HCT116 (cell line): ENCODE measurements around the gene BIRC6. TPM values are rescaled to one million over a fixed set of nuclear protein-coding genes. Genes with fewer than 3 reads are reported as not detected.

Experiments used
- ATAC-seq: fragments of 200-7000 bp; cut with Tn5 transposase; 2 replicates; pipeline ENCODE4 v1.9.1; 2020; ENCODE audit warnings: mild to moderate bottlenecking, moderate library complexity
- BruUV-seq: library from RNA; stranded (reverse); fragments of 400-500 nt; replicated peaks from 2 replicates; lab custom pipeline; 2021; lab: Mats Ljungman, UMichigan
- CTCF ChIA-PET: fragments of 300-600 bp; sonication (Branson Sonifier 250); formaldehyde crosslinking; loops from one replicate; lab custom pipeline; 2021; ENCODE audit warnings: antibody characterized with exemption; lab: Charles Lee
- POLR2A ChIA-PET: fragments of 300-600, 350-600 bp; sonication (Branson Sonifier 250); formaldehyde crosslinking; loops from one replicate; lab custom pipeline; 2021; ENCODE audit warnings: antibody characterized with exemption; lab: Charles Lee
- RAD21 ChIA-PET, 2 experiments: fragments of 300-600 bp; sonication (Branson Sonifier 250); formaldehyde crosslinking; loops; one replicate each; lab custom pipeline; 2023; ENCODE audit warnings: low total read pairs in 2 of 2; ENCODE audit not compliant: uncharacterized antibody in 2 of 2, unreplicated experiment in 2 of 2, low non-redundant PET in 1 of 2; lab: Charles Lee
- DNase-seq: peaks from one replicate; pipeline ENCODE4 v3.0.0-alpha.2; 2010; ENCODE audit warnings: low read depth, low spot score
- H2AFZ ChIP-seq: fragments of 200-600 bp; shearing (Covaris generic), sonication (generic); 2 replicates; pipeline ENCODE4 v1.6.1; 2017; ENCODE audit warnings: low read depth, mixed run types, mixed read lengths, antibody characterized with exemption, low read length; ENCODE audit not compliant: poor library complexity, severe bottlenecking
- H3K27ac ChIP-seq: 2 replicates; pipeline ENCODE4 v1.5.1; 2012; ENCODE audit warnings: low read depth, low read length
- H3K27me3 ChIP-seq: fragments of 200-600 bp; sonication (generic); 2 replicates; pipeline ENCODE4 v1.6.1; 2016; ENCODE audit warnings: mixed run types, low read length, mixed read lengths; ENCODE audit not compliant: insufficient read depth
- H3K36me3 ChIP-seq, 2 experiments: fragments of 200-500 bp in 1 of 2; fragments of 200-600 bp in 1 of 2; sonication (Bioruptor generic) in 1 of 2; sonication (generic) in 1 of 2; 2 replicates each; pipeline versions ENCODE4 v1.5.1 to v1.6.1; 2014 to 2016; ENCODE audit warnings: low read length in 2 of 2, inconsistent platforms in 1 of 2, mixed read lengths in 1 of 2, mixed run types in 1 of 2; ENCODE audit not compliant: insufficient read depth in 2 of 2, control insufficient read depth in 1 of 2
- H3K4me1 ChIP-seq, 2 experiments: fragments of 200-600 bp in 1 of 2; sonication (generic) in 1 of 2; 2 replicates each; pipeline versions ENCODE4 v1.5.1 to v1.6.1; 2012 to 2017; ENCODE audit warnings: low read length in 2 of 2, inconsistent platforms in 1 of 2, mild to moderate bottlenecking in 1 of 2, mixed read lengths in 1 of 2, mixed run types in 1 of 2, moderate library complexity in 1 of 2; ENCODE audit not compliant: insufficient read depth in 2 of 2, control insufficient read depth in 1 of 2
- H3K4me2 ChIP-seq: fragments of 200-600 bp; sonication (generic); 2 replicates; pipeline ENCODE4 v1.6.1; 2017; ENCODE audit warnings: mixed run types, low read length, mixed read lengths
- H3K4me3 ChIP-seq, 2 experiments: fragments of 200-600 bp in 1 of 2; sonication (generic) in 1 of 2; replicated peaks in 1 of 2; 2 replicates each; pipeline ENCODE4 v1.5.1; 2011 to 2016; ENCODE audit warnings: low read length in 2 of 2, control low read depth in 1 of 2, low read depth in 1 of 2, mild to moderate bottlenecking in 1 of 2, mixed read lengths in 1 of 2, mixed run types in 1 of 2
- H3K79me2 ChIP-seq: fragments of 200-600 bp; sonication (generic); 2 replicates; pipeline ENCODE4 v1.6.1; 2017; ENCODE audit warnings: mild to moderate bottlenecking, mixed run types, low read length, moderate library complexity, mixed read lengths; ENCODE audit not compliant: insufficient read depth
- H3K9ac ChIP-seq: fragments of 200-600 bp; sonication (generic); 2 replicates; pipeline ENCODE4 v1.6.1; 2016; ENCODE audit warnings: low read length, mixed read lengths
- H3K9me2 ChIP-seq: fragments of 200-600 bp; sonication (generic), shearing (Covaris generic); 2 replicates; pipeline ENCODE4 v1.6.1; 2017; ENCODE audit warnings: mixed run types, mild to moderate bottlenecking, moderate library complexity; ENCODE audit not compliant: insufficient read depth
- H3K9me3 ChIP-seq, 2 experiments: fragments of 200-500 bp in 1 of 2; fragments of 200-600 bp in 1 of 2; sonication (Bioruptor generic) in 1 of 2; sonication (generic) in 1 of 2; 2 replicates each; pipeline ENCODE4 v1.6.1; 2014 to 2017; ENCODE audit warnings: low read length in 2 of 2, mixed read lengths in 2 of 2, inconsistent platforms in 1 of 2, low read depth in 1 of 2, mild to moderate bottlenecking in 1 of 2, mixed run types in 1 of 2, moderate library complexity in 1 of 2; ENCODE audit not compliant: control insufficient read depth in 1 of 2, insufficient read depth in 1 of 2
- H4K20me1 ChIP-seq: fragments of 200-600 bp; sonication (generic), shearing (Covaris generic); 2 replicates; pipeline ENCODE4 v1.6.1; 2017; ENCODE audit warnings: mixed run types, mild to moderate bottlenecking, moderate library complexity; ENCODE audit not compliant: insufficient read depth
- EGR1 ChIP-seq: IDR thresholded peaks from 2 replicates; pipeline ENCODE4 v1.6.1; 2012; ENCODE audit warnings: low read depth
- EZH2phosphoT487 ChIP-seq: fragments of 200-600 bp; IDR thresholded peaks from 2 replicates; pipeline ENCODE4 v1.6.1; 2018; ENCODE audit warnings: antibody characterized with exemption, borderline replicate concordance
- FOSL1 ChIP-seq: IDR thresholded peaks from 2 replicates; pipeline ENCODE4 v1.6.1; 2012; ENCODE audit warnings: low read depth
- JUND ChIP-seq: IDR thresholded peaks from 2 replicates; pipeline ENCODE4 v1.6.1; 2012
- RAD21 ChIP-seq: IDR thresholded peaks from 2 replicates; pipeline ENCODE4 v1.6.1; 2012; ENCODE audit warnings: low read depth, mild to moderate bottlenecking
- SIN3A ChIP-seq: IDR thresholded peaks from 2 replicates; pipeline ENCODE4 v1.6.1; 2012; ENCODE audit warnings: low read depth
- SP1 ChIP-seq: IDR thresholded peaks from 2 replicates; pipeline ENCODE4 v1.6.1; 2012; ENCODE audit warnings: low read depth
- TCF7L2 ChIP-seq: IDR thresholded peaks from 2 replicates; pipeline ENCODE4 v1.7.0; 2011; ENCODE audit warnings: borderline replicate concordance, inconsistent platforms; ENCODE audit not compliant: insufficient read depth, insufficient read length; ENCODE audit errors: extremely low read depth
- ZFX ChIP-seq: fragments of 450-650 bp; IDR thresholded peaks from 2 replicates; pipeline ENCODE4 v1.6.1; 2017
- intact Hi-C: fragments of 100-400 bp; cut with micrococcal nuclease; formaldehyde crosslinking; loops from 2 replicates; pipeline ENCODE4 v1.10.0; 2022
- total RNA-seq: library from RNA; stranded (reverse); gene quantifications from one replicate; pipeline ENCODE4 v1.2.1, GENCODE V29; 2021; ENCODE audit not compliant: unreplicated experiment
- TF ChIP-seq, protein P1 (sequence below): IDR thresholded peaks from 2 replicates; pipeline ENCODE4 v1.6.1; 2012; ENCODE audit warnings: low read depth
- TF ChIP-seq, protein P2 (sequence below), 3 experiments: fragments of 200-600 bp in 1 of 3; sonication (generic) in 1 of 3; IDR thresholded peaks in 2 of 3; conservative IDR thresholded peaks in 1 of 3; 2 replicates each; pipeline ENCODE4 v1.5.1; 2012 to 2017; ENCODE audit warnings: low read depth in 2 of 3, low read length in 2 of 3, antibody characterized with exemption in 1 of 3, borderline replicate concordance in 1 of 3, control low read depth in 1 of 3, mild to moderate bottlenecking in 1 of 3, mixed read lengths in 1 of 3, mixed run types in 1 of 3, moderate library complexity in 1 of 3; ENCODE audit not compliant: insufficient read depth in 1 of 3

BIRC6 gene
- total RNA-seq, 1 experiment from 2014 or later = 60.7 TPM

DNA sequence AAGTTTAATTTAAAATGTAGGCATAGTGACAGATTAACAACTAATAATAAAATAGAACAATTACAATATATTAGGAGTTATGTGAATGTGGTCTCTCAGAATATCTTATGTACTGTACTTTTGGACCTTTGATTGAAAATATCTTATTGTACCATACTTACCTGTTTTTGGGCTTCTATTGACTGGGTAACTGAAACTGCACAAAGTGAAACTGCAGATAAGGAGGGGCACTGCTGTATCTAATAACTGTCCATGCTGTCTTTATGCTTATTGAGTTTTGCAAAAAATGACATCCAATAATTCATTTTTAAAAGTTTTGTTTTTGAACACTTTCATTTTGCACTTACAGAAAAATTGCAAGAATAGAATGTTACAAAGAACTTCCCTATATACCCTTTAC, 19.9 kb downstream of the BIRC6 start:
- peaks cover 12% of the 10 kb centered on the region for H4K20me1 ChIP-seq
- no peak overlapping the region for H3K4me3 ChIP-seq
- H2AFZ ChIP-seq = no peak overlapping the region
- H3K9ac ChIP-seq = no peak overlapping the region
- DNase-seq (no peak), ATAC-seq (no peak)
- ChIA-PET POLR2A (no interaction called here), RAD21 (no interaction called here), CTCF (no interaction called here)
- 0 out of 4 replicates have a peak, but pooled peaks cover 0 to 2% of the 10 kb centered on the region in 2 experiments for H3K36me3 ChIP-seq
- no peaks in the 10 kb centered on the region for H3K9me3 ChIP-seq
- intact Hi-C loops = no loop called here
- peaks cover 95% of the 10 kb centered on the region for H3K79me2 ChIP-seq
- H3K27me3 ChIP-seq = no peaks in the 10 kb centered on the region
- H3K27ac ChIP-seq = no peak overlapping the region
- H3K9me2 ChIP-seq = no peaks in the 10 kb centered on the region
- no TSS peak for BruUV-seq
- no peaks in the 10 kb centered on the region for H3K4me1 ChIP-seq
- no peak for TF ChIP-seq ZFX
- TF ChIP-seq FOSL1 = no peak
- TF ChIP-seq, protein P1, sequence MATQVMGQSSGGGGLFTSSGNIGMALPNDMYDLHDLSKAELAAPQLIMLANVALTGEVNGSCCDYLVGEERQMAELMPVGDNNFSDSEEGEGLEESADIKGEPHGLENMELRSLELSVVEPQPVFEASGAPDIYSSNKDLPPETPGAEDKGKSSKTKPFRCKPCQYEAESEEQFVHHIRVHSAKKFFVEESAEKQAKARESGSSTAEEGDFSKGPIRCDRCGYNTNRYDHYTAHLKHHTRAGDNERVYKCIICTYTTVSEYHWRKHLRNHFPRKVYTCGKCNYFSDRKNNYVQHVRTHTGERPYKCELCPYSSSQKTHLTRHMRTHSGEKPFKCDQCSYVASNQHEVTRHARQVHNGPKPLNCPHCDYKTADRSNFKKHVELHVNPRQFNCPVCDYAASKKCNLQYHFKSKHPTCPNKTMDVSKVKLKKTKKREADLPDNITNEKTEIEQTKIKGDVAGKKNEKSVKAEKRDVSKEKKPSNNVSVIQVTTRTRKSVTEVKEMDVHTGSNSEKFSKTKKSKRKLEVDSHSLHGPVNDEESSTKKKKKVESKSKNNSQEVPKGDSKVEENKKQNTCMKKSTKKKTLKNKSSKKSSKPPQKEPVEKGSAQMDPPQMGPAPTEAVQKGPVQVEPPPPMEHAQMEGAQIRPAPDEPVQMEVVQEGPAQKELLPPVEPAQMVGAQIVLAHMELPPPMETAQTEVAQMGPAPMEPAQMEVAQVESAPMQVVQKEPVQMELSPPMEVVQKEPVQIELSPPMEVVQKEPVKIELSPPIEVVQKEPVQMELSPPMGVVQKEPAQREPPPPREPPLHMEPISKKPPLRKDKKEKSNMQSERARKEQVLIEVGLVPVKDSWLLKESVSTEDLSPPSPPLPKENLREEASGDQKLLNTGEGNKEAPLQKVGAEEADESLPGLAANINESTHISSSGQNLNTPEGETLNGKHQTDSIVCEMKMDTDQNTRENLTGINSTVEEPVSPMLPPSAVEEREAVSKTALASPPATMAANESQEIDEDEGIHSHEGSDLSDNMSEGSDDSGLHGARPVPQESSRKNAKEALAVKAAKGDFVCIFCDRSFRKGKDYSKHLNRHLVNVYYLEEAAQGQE = no peak
- TF ChIP-seq EGR1 = no peak
- TF ChIP-seq TCF7L2 = no peak
- no peak for TF ChIP-seq SP1
- no peak overlapping the region for H3K4me2 ChIP-seq

DNA sequence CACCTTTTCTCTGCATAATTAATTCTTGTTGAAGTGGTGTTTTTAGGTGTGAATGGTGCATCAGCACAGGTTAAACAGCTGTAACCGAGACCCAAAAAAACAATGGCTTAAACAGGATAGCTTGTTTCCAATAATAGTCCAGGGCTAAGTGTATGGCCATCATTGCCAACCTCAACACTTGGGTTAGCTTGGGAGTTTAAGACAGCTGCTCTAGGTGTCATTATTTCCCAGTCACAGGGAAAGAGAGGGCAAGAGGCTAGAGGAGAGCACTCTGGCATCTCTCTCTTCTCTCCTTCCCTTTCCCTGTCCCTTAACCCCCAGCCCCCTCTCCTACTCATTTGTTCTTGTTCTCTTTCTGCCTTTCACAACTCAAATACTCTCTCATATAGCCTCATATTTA, 21.1 kb downstream of the BIRC6 start:
- Histone ChIP-seq H3K36me3 (0 out of 4 replicates have a peak, but pooled peaks cover 0 to 4% of the 10 kb centered on the region in 2 experiments), H4K20me1 (peaks cover 12% of the 10 kb centered on the region), H3K9me2 (no peaks in the 10 kb centered on the region), H3K4me3 (no peak overlapping the region), H2AFZ (no peak overlapping the region), H3K79me2 (peaks cover 90% of the 10 kb centered on the region), H3K27ac (no peak overlapping the region), H3K9ac (no peak overlapping the region), H3K9me3 (no peaks in the 10 kb centered on the region), H3K27me3 (no peaks in the 10 kb centered on the region), H3K4me1 (no peaks in the 10 kb centered on the region), H3K4me2 (no peak overlapping the region)
- no TSS peak for BruUV-seq
- RAD21 ChIA-PET = no interaction called here
- CTCF ChIA-PET = no interaction called here
- intact Hi-C loops = no loop called here
- ATAC-seq (no peak), DNase-seq (no peak)
- POLR2A ChIA-PET = no interaction called here
- no peak for TF ChIP-seq RAD21
- TF ChIP-seq, protein P2, sequence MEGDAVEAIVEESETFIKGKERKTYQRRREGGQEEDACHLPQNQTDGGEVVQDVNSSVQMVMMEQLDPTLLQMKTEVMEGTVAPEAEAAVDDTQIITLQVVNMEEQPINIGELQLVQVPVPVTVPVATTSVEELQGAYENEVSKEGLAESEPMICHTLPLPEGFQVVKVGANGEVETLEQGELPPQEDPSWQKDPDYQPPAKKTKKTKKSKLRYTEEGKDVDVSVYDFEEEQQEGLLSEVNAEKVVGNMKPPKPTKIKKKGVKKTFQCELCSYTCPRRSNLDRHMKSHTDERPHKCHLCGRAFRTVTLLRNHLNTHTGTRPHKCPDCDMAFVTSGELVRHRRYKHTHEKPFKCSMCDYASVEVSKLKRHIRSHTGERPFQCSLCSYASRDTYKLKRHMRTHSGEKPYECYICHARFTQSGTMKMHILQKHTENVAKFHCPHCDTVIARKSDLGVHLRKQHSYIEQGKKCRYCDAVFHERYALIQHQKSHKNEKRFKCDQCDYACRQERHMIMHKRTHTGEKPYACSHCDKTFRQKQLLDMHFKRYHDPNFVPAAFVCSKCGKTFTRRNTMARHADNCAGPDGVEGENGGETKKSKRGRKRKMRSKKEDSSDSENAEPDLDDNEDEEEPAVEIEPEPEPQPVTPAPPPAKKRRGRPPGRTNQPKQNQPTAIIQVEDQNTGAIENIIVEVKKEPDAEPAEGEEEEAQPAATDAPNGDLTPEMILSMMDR (IDR thresholded peaks at IDR 0.05 in 2 of 3, conservative IDR thresholded peaks at IDR 0.05 in 1 of 3; ENCODE audit: borderline replicate concordance in 1 of 3, insufficient read depth in 1 of 3, low read depth in 2 of 3, low read length in 2 of 3) = no peak
- no peak for TF ChIP-seq EGR1
- TF ChIP-seq EZH2phosphoT487 = no peak
- TF ChIP-seq, protein P1 = no peak
- TF ChIP-seq JUND = no peak
- no peak for TF ChIP-seq SIN3A
- no peak for TF ChIP-seq SP1
